ENCODE measurements around the gene C11orf21.

- TF ChIP-seq, protein P1, sequence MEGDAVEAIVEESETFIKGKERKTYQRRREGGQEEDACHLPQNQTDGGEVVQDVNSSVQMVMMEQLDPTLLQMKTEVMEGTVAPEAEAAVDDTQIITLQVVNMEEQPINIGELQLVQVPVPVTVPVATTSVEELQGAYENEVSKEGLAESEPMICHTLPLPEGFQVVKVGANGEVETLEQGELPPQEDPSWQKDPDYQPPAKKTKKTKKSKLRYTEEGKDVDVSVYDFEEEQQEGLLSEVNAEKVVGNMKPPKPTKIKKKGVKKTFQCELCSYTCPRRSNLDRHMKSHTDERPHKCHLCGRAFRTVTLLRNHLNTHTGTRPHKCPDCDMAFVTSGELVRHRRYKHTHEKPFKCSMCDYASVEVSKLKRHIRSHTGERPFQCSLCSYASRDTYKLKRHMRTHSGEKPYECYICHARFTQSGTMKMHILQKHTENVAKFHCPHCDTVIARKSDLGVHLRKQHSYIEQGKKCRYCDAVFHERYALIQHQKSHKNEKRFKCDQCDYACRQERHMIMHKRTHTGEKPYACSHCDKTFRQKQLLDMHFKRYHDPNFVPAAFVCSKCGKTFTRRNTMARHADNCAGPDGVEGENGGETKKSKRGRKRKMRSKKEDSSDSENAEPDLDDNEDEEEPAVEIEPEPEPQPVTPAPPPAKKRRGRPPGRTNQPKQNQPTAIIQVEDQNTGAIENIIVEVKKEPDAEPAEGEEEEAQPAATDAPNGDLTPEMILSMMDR (IDR thresholded peaks at IDR 0.05): no peak
- no peak for TF ChIP-seq POLR2A (IDR thresholded peaks at IDR 0.05)
Measured at GRCh38 chr11:2294926-2295290, 6.8 kb downstream of the C11orf21 start.
